ENCODE data around the gene USP17L28. TPM values are rescaled to one million over a fixed set of nuclear protein-coding genes. Genes with fewer than 3 reads are reported as not detected.
"Not testable (repeated sequence)": the region's sequence is repeated elsewhere in the genome, so short reads cannot be mapped to it uniquely, and the experiment has no call there.

USP17L28 gene
- total RNA-seq = not detected
- long read RNA-seq = 0 reads

GRCh38 chr4:9348593-9348992 lies at the start of gene USP17L28:
Gene USP17L28, plus strand, starts transcription at chr4:9348893. Its CDS starts 0 bp downstream, at chr4:9348893.
- DNase-seq (ENCODE audit: low spot score) = not testable (repeated sequence)

- not testable (repeated sequence) for DNase-seq (ENCODE audit: low spot score)
Observed at GRCh38 chr4:9324191-9324590, 24.5 kb upstream of the USP17L28 start.

GRCh38 chr4:9324865-9325264 lies 23.8 kb upstream of the USP17L28 start, which contains the start of gene USP17L24:
Gene USP17L24, plus strand, starts transcription at chr4:9325165. Its CDS starts 0 bp downstream, at chr4:9325165.
- DNase-seq (ENCODE audit: low spot score) = not testable (repeated sequence)

GRCh38 chr4:9329611-9330010 lies 19.1 kb upstream of the USP17L28 start, which contains the start of gene USP17L25:
Gene USP17L25, plus strand, starts transcription at chr4:9329911. Its CDS starts 0 bp downstream, at chr4:9329911.
- not testable (repeated sequence) for DNase-seq (ENCODE audit: low spot score)

GRCh38 chr4:9334358-9334757 lies 14.3 kb upstream of the USP17L28 start, which contains the start of gene USP17L26:
Gene USP17L26, plus strand, starts transcription at chr4:9334658. Its CDS starts 0 bp downstream, at chr4:9334658.
- DNase-seq (ENCODE audit: low spot score) = not testable (repeated sequence)

- DNase-seq (ENCODE audit: low spot score) = not testable (repeated sequence)
Observed at GRCh38 chr4:9339103-9339502, 9.6 kb upstream of the USP17L28 start, which contains the start of gene USP17L5. Gene USP17L5, plus strand, starts transcription at chr4:9339403. Its CDS starts 0 bp downstream, at chr4:9339403.

- DNase-seq (ENCODE audit: low spot score) = not testable (repeated sequence)
Observed at GRCh38 chr4:9343848-9344247, 4.8 kb upstream of the USP17L28 start, which contains the start of gene USP17L27. Gene USP17L27, plus strand, starts transcription at chr4:9344148. Its CDS starts 0 bp downstream, at chr4:9344148.

- DNase-seq (ENCODE audit: low spot score) = not testable (repeated sequence)
Observed at GRCh38 chr4:9350866-9351265, 2.2 kb downstream of the USP17L28 start.

- not testable (repeated sequence) for DNase-seq (ENCODE audit: low spot score)
Observed at GRCh38 chr4:9353338-9353737, 4.6 kb downstream of the USP17L28 start, which contains the start of gene USP17L29. Gene USP17L29, plus strand, starts transcription at chr4:9353638. Its CDS starts 0 bp downstream, at chr4:9353638.

- not testable (repeated sequence) for DNase-seq (ENCODE audit: low spot score)
Observed at GRCh38 chr4:9362829-9363228, 14.1 kb downstream of the USP17L28 start, which contains the start of gene USP17L30. Gene USP17L30, plus strand, starts transcription at chr4:9363129. Its CDS starts 0 bp downstream, at chr4:9363129.

- DNase-seq (ENCODE audit: low spot score) = not testable (repeated sequence)
Observed at GRCh38 chr4:9379881-9380280, 31.2 kb downstream of the USP17L28 start.

GRCh38 chr4:9381012-9381534 lies 32.4 kb downstream of the USP17L28 start:
- DNase-seq (ENCODE audit: low spot score) = not testable (repeated sequence)

- no peak for DNase-seq (ENCODE audit: low spot score)
Observed at GRCh38 chr4:9384126-9384525, 35.4 kb downstream of the USP17L28 start.

GRCh38 chr4:9389001-9389400 lies 40.3 kb downstream of the USP17L28 start:
- not testable (repeated sequence) for DNase-seq (ENCODE audit: low spot score)

Other genes with a start within 250 kb of the USP17L28 start
- gene FAM90A26, start 178.5 kb upstream of the USP17L28 start, total RNA-seq = not detected
- gene USP17L10, start 138.2 kb upstream of the USP17L28 start, total RNA-seq = not detected
- gene USP17L11, start 133.5 kb upstream of the USP17L28 start, total RNA-seq = not detected
- gene USP17L12, start 128.7 kb upstream of the USP17L28 start, total RNA-seq = not detected
- gene USP17L13, start 124.0 kb upstream of the USP17L28 start, total RNA-seq = not detected
- gene USP17L15, start 114.5 kb upstream of the USP17L28 start, total RNA-seq = not detected
- not detected for gene USP17L17, start 105.0 kb upstream of the USP17L28 start, total RNA-seq
- not detected for gene USP17L18, start 100.3 kb upstream of the USP17L28 start, total RNA-seq
- not detected for gene USP17L19, start 95.5 kb upstream of the USP17L28 start, total RNA-seq
- gene USP17L20, start 90.8 kb upstream of the USP17L28 start, total RNA-seq = not detected
- gene USP17L21, start 86.0 kb upstream of the USP17L28 start, total RNA-seq = not detected
- gene USP17L22, start 81.3 kb upstream of the USP17L28 start, total RNA-seq = not detected
- not detected for gene USP17L24, start 23.7 kb upstream of the USP17L28 start, total RNA-seq
- not detected for gene USP17L25, start 19.0 kb upstream of the USP17L28 start, total RNA-seq
- gene USP17L26, start 14.2 kb upstream of the USP17L28 start, total RNA-seq = not detected
- not detected for gene USP17L5, start 9.5 kb upstream of the USP17L28 start, total RNA-seq
- gene USP17L27, start 4.7 kb upstream of the USP17L28 start, total RNA-seq = not detected
- gene USP17L29, start 4.7 kb downstream of the USP17L28 start, total RNA-seq = not detected
- gene USP17L30, start 14.2 kb downstream of the USP17L28 start, total RNA-seq = not detected
- not detected for gene DEFB131A, start 95.5 kb downstream of the USP17L28 start, total RNA-seq